ENCODE measurements around the gene ZBTB44. TPM values are rescaled to one million over a fixed set of nuclear protein-coding genes. Genes with fewer than 3 reads are reported as not detected.

The ZBTB44 gene
- total RNA-seq, 1 donor from 2014 or later, result 70.7 TPM

DNA sequence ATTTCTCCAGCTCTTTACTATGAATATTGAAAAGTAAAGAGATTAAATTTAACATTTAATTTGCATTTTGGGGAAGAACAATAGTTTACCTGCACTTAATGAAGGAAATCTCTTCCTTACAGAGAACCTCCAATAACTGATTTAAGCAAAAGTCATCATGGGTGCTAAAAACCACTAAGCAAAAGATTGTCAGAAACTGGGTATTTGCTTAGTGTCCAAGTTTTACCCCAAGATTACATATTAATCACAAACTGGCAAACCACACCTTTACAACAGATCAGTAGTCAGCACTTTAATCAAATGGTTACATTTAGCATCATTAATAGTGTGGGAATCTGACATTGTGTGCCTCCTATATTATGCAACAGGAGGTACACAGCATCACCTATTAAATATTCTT is 2.7 kb downstream of the ZBTB44 start:
- no peak for TF ChIP-seq POLR2AphosphoS5 (IDR thresholded peaks at IDR 0.05; ENCODE audit: insufficient read depth in 1 of 2, low read depth in 1 of 2)
- TF ChIP-seq POLR2A (IDR thresholded peaks at IDR 0.05), result no peak
- TF ChIP-seq, protein P1, sequence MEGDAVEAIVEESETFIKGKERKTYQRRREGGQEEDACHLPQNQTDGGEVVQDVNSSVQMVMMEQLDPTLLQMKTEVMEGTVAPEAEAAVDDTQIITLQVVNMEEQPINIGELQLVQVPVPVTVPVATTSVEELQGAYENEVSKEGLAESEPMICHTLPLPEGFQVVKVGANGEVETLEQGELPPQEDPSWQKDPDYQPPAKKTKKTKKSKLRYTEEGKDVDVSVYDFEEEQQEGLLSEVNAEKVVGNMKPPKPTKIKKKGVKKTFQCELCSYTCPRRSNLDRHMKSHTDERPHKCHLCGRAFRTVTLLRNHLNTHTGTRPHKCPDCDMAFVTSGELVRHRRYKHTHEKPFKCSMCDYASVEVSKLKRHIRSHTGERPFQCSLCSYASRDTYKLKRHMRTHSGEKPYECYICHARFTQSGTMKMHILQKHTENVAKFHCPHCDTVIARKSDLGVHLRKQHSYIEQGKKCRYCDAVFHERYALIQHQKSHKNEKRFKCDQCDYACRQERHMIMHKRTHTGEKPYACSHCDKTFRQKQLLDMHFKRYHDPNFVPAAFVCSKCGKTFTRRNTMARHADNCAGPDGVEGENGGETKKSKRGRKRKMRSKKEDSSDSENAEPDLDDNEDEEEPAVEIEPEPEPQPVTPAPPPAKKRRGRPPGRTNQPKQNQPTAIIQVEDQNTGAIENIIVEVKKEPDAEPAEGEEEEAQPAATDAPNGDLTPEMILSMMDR (IDR thresholded peaks at IDR 0.05), result no peak
- peaks cover 54% of the 10 kb centered on the region for H3K4me1 ChIP-seq
- no peak for DNase-seq (ENCODE audit: extremely low spot score in 2 of 2)
- no peaks in the 10 kb centered on the region for H3K27me3 ChIP-seq
- no peaks in the 10 kb centered on the region for H3K36me3 ChIP-seq
- no peak overlapping the region for H3K4me3 ChIP-seq
- no peak overlapping the region for H3K27ac ChIP-seq
- no peaks in the 10 kb centered on the region for H3K9me3 ChIP-seq
- intact Hi-C loops (cut with DNase I), result no loop called here

GRCh38 chr11:130310622-130311021 is 4.1 kb downstream of the ZBTB44 start:
- Histone ChIP-seq H3K4me3 (no peak overlapping the region), H3K36me3 (no peaks in the 10 kb centered on the region), H3K4me1 (peaks cover 50% of the 10 kb centered on the region), H3K27ac (no peak overlapping the region), H3K27me3 (no peaks in the 10 kb centered on the region), H3K9me3 (no peaks in the 10 kb centered on the region)
- DNase-seq (ENCODE audit: extremely low spot score in 2 of 2), result no peak
- TF ChIP-seq POLR2AphosphoS5 (IDR thresholded peaks at IDR 0.05; ENCODE audit: insufficient read depth in 1 of 2, low read depth in 1 of 2) (no peak), POLR2A (IDR thresholded peaks at IDR 0.05) (no peak)
- TF ChIP-seq, protein P1 (IDR thresholded peaks at IDR 0.05), result no peak
- intact Hi-C loops (cut with DNase I), result no loop called here

GRCh38 chr11:130308886-130309285 is 5.8 kb downstream of the ZBTB44 start:
- no peak for DNase-seq (ENCODE audit: extremely low spot score in 2 of 2)
- intact Hi-C loops (cut with DNase I), result no loop called here
- Histone ChIP-seq H3K4me1 (peaks cover 44% of the 10 kb centered on the region), H3K27me3 (no peaks in the 10 kb centered on the region), H3K9me3 (no peaks in the 10 kb centered on the region), H3K4me3 (no peak overlapping the region), H3K27ac (no peak overlapping the region), H3K36me3 (no peaks in the 10 kb centered on the region)
- no peak for TF ChIP-seq POLR2AphosphoS5 (IDR thresholded peaks at IDR 0.05; ENCODE audit: insufficient read depth in 1 of 2, low read depth in 1 of 2)
- TF ChIP-seq, protein P1 (IDR thresholded peaks at IDR 0.05), result no peak
- no peak for TF ChIP-seq POLR2A (IDR thresholded peaks at IDR 0.05)

DNA sequence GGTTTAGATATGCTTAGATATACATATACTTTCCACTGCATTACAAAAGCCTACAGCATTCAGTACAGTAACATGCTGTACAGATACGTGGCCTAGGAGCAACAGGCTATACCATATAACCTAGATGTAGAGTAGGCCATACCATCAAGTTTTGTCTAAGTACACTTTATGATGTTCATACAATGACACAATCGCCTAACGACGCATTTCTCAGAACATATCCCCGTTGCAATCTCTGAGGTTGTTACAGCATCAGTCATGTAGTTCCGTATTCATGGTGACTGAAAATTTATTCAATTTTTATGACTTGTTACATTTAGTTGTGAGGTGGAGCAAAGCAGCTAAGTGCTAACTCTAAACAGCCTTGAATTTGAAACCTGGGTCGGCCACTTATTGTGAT is 6.7 kb downstream of the ZBTB44 start:
- TF ChIP-seq POLR2AphosphoS5 (IDR thresholded peaks at IDR 0.05; ENCODE audit: insufficient read depth in 1 of 2, low read depth in 1 of 2) (no peak), POLR2A (IDR thresholded peaks at IDR 0.05) (no peak)
- TF ChIP-seq, protein P1 (IDR thresholded peaks at IDR 0.05), result no peak
- peaks cover 37% of the 10 kb centered on the region for H3K4me1 ChIP-seq

GRCh38 chr11:130304651-130305050 is 10.1 kb downstream of the ZBTB44 start:
- peaks cover 4% of the 10 kb centered on the region for H3K4me1 ChIP-seq
- intact Hi-C loops (cut with DNase I), result no loop called here
- H3K9me3 ChIP-seq, result no peaks in the 10 kb centered on the region
- TF ChIP-seq POLR2AphosphoS5 (IDR thresholded peaks at IDR 0.05; ENCODE audit: insufficient read depth in 1 of 2, low read depth in 1 of 2), result no peak
- TF ChIP-seq, protein P1 (IDR thresholded peaks at IDR 0.05), result no peak
- no peak for TF ChIP-seq POLR2A (IDR thresholded peaks at IDR 0.05)
- H3K4me3 ChIP-seq, result no peak overlapping the region
- H3K27me3 ChIP-seq, result no peaks in the 10 kb centered on the region
- H3K36me3 ChIP-seq, result no peaks in the 10 kb centered on the region
- DNase-seq (ENCODE audit: extremely low spot score in 2 of 2), result no peak
- no peak overlapping the region for H3K27ac ChIP-seq

More for the DNA sequence above, 6.7 kb downstream of the ZBTB44 start:
- Histone ChIP-seq H3K36me3 (no peaks in the 10 kb centered on the region), H3K4me3 (no peak overlapping the region), H3K27ac (no peak overlapping the region), H3K27me3 (no peaks in the 10 kb centered on the region), H3K9me3 (no peaks in the 10 kb centered on the region)
- intact Hi-C loops (cut with DNase I), result no loop called here
- DNase-seq (ENCODE audit: extremely low spot score in 2 of 2), result no peak
